ENCODE data around the gene STAT5B. TPM values are rescaled to one million over a fixed set of nuclear protein-coding genes. Genes with fewer than 3 reads are reported as not detected.

Gene STAT5B
- total RNA-seq, 2 donors from 2014 or later = 31.4 to 49.1 TPM

DNA sequence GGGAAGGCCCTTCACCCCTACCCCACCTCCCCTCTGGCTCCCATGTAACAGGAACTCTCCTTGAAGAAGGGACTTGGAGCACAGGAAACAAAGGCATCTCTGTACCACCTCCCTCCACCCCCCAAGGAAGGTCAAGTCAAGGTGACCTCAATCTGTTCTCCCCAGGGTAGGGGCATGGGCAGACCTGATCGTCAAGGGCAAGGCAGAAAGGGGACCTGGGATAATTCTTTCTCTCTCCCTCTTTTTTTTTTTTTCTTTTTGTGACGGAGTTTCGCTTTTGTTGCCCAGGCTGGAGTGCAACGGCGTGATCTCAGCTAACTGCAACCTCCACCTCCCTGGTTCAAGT lies 7.8 kb upstream of the STAT5B start:
- Histone ChIP-seq H3K4me3 (no peak overlapping the region), H3K4me1 (peaks cover 0 to 26% of the 10 kb centered on the region in 2 donors), H3K27ac (no peak overlapping the region), H3K36me3 (no peaks in the 10 kb centered on the region), H3K27me3 (no peaks in the 10 kb centered on the region), H3K9me3 (no peaks in the 10 kb centered on the region)
- DNase-seq (ENCODE audit: low spot score) = peak; percentile 48
- TF ChIP-seq, protein P1, sequence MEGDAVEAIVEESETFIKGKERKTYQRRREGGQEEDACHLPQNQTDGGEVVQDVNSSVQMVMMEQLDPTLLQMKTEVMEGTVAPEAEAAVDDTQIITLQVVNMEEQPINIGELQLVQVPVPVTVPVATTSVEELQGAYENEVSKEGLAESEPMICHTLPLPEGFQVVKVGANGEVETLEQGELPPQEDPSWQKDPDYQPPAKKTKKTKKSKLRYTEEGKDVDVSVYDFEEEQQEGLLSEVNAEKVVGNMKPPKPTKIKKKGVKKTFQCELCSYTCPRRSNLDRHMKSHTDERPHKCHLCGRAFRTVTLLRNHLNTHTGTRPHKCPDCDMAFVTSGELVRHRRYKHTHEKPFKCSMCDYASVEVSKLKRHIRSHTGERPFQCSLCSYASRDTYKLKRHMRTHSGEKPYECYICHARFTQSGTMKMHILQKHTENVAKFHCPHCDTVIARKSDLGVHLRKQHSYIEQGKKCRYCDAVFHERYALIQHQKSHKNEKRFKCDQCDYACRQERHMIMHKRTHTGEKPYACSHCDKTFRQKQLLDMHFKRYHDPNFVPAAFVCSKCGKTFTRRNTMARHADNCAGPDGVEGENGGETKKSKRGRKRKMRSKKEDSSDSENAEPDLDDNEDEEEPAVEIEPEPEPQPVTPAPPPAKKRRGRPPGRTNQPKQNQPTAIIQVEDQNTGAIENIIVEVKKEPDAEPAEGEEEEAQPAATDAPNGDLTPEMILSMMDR (IDR thresholded peaks at IDR 0.05) = no peak

DNA sequence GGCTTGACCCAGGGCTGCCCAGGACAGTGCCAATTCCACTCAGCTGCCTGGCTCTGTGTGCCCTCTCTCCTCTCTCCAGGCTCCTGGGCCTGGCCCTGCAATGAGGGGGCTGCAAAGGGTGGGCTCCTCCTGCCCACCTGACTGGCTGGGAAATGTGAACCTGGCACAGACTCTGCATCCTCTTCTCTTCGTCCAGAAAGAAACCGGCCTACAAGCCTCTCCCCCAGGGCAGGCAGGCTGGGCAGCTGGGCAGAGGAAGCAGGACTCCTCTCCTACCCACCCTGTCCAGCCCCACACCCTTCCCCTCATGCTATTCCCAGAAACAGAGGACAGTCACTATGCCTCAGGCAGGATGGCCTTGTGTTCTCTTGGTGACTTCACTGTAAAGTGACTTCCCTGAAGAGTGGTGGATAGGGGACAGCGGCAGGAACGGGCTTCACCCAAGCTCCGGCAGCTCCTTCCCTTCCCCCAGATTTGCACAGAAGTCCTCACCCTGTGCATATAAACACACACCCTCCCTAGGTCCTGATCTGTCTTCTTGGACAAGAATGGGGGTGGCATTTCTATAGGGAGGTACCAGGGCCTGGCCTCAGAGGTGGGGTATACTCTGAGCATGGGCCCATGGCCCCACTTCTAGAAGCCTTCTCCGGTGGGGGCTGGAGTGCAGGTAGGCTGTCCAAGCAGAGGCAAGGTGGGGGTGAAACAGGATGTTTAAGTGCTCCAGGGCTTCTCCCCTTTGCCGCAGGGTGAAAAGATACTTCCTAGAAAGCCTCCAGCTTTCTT lies 7.2 kb upstream of the STAT5B start:
- Histone ChIP-seq H3K4me3 (no peak overlapping the region), H3K9me3 (no peaks in the 10 kb centered on the region), H3K27me3 (no peaks in the 10 kb centered on the region), H3K27ac (no peak overlapping the region), H3K4me1 (peaks cover 0 to 21% of the 10 kb centered on the region in 2 donors), H3K36me3 (no peaks in the 10 kb centered on the region)
- peak; percentile 55 for DNase-seq (ENCODE audit: low spot score)
- TF ChIP-seq, protein P1 (IDR thresholded peaks at IDR 0.05) = no peak

- H3K27ac ChIP-seq = no peak overlapping the region
- peaks cover 0 to 16% of the 10 kb centered on the region in 2 donors for H3K4me1 ChIP-seq
- TF ChIP-seq, protein P1 (IDR thresholded peaks at IDR 0.05) = no peak
- no peak overlapping the region for H3K4me3 ChIP-seq
- no peaks in the 10 kb centered on the region for H3K9me3 ChIP-seq
- DNase-seq (ENCODE audit: low spot score) = peak; percentile 34
- no peaks in the 10 kb centered on the region for H3K36me3 ChIP-seq
- no peaks in the 10 kb centered on the region for H3K27me3 ChIP-seq
Measured at GRCh38 chr17:42282478-42283080, 6.4 kb upstream of the STAT5B start.

DNA sequence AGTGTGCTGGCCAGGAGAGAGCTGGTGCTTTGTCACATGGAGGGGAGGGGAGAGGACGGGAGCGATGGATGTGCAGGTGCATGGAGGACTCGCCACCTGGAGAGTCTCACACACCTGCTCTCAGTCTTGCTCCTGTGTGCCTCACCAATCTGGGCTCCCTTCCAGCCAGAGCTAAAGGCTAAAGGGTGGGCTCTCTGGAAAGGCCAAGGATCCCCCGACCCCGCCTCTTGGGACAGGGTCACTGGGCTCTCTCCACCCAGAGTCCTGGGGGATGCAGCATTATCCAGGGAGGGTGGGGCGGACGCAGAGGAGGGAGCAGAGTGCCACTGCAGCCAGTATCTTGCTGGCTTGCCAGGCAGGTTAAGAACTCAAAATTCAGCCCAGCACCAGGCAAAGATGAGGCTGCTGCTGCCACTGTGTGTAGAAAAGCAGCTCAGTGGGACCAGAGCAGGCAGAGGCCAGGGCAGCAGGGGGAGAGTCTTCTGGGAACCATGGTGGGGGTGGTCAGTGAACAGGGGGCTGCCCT lies 5.4 kb upstream of the STAT5B start:
- no peak overlapping the region for H3K4me3 ChIP-seq
- peaks cover 0 to 15% of the 10 kb centered on the region in 2 donors for H3K4me1 ChIP-seq
- H3K27ac ChIP-seq = no peak overlapping the region
- H3K27me3 ChIP-seq = no peaks in the 10 kb centered on the region
- no peaks in the 10 kb centered on the region for H3K36me3 ChIP-seq
- DNase-seq (ENCODE audit: low spot score) = peak; percentile 44
- H3K9me3 ChIP-seq = no peaks in the 10 kb centered on the region
- TF ChIP-seq, protein P1 (IDR thresholded peaks at IDR 0.05) = no peak

DNA sequence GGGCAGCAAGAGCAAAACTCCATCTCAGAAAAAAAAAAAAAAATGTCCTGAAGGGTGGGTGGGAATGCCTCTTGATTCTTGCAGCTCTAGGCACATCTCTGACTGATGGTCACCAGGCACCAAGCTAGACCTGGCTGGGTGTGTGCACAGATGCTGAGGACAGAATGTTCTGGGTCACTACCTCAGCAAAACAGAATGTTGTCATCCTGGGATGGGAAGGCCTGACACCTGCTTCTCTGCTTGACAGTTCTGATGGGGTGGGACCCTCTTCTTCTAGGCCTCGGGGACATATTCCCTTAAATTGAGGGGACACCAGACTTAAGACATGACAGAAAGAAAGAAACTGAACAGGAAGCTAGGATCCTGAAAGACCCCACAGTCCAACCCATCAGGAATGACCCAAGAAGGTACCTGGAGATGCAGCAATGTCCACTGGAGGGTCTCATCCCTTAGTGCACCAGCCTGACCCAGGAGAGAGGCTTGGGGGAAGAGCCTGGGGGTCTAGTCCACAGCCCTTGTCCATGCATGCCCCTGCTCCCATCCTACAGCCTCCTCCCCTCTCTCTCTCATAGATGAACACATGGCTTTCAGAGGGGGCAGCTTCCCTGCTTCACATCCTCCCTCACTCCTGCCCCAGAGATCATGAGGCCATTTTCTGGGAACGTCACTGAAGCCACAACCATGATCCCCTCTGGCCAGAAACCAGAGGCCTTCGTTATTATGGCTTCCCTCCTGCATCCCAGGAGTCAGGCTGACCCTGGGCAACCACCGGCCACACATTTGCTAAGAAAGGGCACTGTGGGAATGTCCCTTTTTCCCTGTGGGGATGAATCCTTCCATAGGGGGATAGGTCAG lies 3.8 kb upstream of the STAT5B start:
- Histone ChIP-seq H3K27ac (no peak overlapping the region), H3K9me3 (no peaks in the 10 kb centered on the region), H3K4me3 (no peak overlapping the region), H3K27me3 (no peaks in the 10 kb centered on the region), H3K4me1 (peaks cover 0 to 14% of the 10 kb centered on the region in 2 donors), H3K36me3 (no peaks in the 10 kb centered on the region)
- peak; percentile 57 for DNase-seq (ENCODE audit: low spot score)
- TF ChIP-seq, protein P1 (IDR thresholded peaks at IDR 0.05) = no peak

Measured in right atrium auricular region (tissue), 2 donors.